PC-9 (cell line): ENCODE results near the gene MAN1A1.

Source experiments
- EZH2 ChIP-seq: fragments of 200-600 bp; sonication (generic); IDR thresholded peaks from 2 replicates; pipeline ENCODE4 v1.8.0; 2017; ENCODE audit warnings: antibody characterized with exemption, low read depth
- TF ChIP-seq, protein P1 (sequence below): fragments of 200-600 bp; sonication (generic); conservative IDR thresholded peaks from 2 replicates; pipeline ENCODE4 v1.6.1; 2017; ENCODE audit warnings: mixed run types, antibody characterized with exemption, mild to moderate bottlenecking, moderate library complexity

DNA sequence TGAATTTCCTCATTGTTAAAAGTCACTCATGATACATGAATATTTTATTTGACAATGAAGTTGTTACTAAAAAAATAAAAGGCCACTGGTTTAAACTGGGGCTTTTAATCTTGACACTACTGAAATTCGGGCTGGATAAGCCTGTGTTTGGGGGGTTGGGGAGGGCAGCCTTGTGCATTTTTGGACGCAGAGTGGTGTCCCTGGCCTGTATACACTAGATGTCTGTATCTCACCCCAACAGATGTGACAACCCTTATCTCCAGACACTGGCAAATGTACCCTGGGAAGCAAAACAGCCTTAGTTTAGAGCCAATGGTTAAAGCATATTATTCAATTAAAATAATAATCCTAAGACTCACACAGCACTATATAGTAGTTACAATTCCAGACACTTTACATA, 24.8 kb downstream of the MAN1A1 start:
- TF ChIP-seq, protein P1, sequence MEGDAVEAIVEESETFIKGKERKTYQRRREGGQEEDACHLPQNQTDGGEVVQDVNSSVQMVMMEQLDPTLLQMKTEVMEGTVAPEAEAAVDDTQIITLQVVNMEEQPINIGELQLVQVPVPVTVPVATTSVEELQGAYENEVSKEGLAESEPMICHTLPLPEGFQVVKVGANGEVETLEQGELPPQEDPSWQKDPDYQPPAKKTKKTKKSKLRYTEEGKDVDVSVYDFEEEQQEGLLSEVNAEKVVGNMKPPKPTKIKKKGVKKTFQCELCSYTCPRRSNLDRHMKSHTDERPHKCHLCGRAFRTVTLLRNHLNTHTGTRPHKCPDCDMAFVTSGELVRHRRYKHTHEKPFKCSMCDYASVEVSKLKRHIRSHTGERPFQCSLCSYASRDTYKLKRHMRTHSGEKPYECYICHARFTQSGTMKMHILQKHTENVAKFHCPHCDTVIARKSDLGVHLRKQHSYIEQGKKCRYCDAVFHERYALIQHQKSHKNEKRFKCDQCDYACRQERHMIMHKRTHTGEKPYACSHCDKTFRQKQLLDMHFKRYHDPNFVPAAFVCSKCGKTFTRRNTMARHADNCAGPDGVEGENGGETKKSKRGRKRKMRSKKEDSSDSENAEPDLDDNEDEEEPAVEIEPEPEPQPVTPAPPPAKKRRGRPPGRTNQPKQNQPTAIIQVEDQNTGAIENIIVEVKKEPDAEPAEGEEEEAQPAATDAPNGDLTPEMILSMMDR = no peak
- TF ChIP-seq EZH2 = no peak
